Erythroblast (primary cell): ENCODE measurements around the gene COX4I2.

Experiments
- GATA1 ChIP-seq: IDR thresholded peaks from 2 replicates; pipeline ENCODE4 v1.6.1; 2011; ENCODE audit warnings: low read depth, mild to moderate bottlenecking, control low read depth, low read length, moderate library complexity
- POLR2A ChIP-seq: IDR thresholded peaks from 2 replicates; pipeline ENCODE4 v1.6.1; 2011; ENCODE audit warnings: mild to moderate bottlenecking, low read length

- TF ChIP-seq POLR2A (no peak), GATA1 (no peak)
Observed at GRCh38 chr20:31671324-31671723, 33.6 kb downstream of the COX4I2 start.
